Measurements from ENCODE around the gene SYNGR3. TPM values are rescaled to one million over a fixed set of nuclear protein-coding genes. Genes with fewer than 3 reads are reported as not detected.

Gene SYNGR3
- total and polyA plus RNA-seq, 2 of the 13 experiments (the other 11 are each of a cell fraction or from before 2014, with no cell fraction given) = 0.97 to 5.7 TPM

DNA sequence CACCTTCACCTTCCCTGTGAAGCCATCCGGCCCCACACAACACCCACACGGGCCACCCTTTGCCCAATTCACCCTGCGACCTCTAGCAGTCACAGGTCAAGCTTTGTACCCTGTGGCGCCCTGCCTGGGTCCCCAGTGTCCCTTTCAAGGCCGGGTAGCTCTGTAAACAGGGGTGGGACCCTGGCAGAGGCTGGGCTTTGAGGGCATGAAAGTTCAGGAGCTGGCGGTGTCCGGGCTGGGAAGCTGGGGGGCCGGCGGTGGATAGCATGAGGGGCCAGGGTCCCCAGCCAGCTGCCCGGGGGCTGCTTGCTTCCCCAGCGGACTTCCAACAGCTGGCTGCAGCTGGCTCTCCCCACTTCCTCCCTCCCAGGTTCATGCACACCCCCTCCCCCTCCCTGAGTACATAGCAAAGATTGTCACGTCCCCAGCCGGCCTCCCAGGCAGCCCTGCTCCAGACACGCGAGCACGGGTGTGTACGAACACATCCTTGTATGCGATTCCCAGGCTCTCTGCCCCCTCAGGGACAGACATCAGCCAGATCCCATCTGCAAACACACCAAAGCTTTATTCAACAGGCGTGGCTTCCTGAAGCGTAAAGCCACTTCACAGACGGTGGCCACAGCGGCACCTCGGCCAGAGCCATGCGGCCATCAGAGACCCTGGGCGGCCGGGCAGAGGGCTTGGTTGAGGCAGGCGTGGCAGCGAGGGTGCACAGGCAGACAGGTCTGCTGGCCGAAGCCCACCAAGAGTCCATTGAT is 49.7 kb downstream of the SYNGR3 start (continued):
- TF ChIP-seq, protein P1, sequence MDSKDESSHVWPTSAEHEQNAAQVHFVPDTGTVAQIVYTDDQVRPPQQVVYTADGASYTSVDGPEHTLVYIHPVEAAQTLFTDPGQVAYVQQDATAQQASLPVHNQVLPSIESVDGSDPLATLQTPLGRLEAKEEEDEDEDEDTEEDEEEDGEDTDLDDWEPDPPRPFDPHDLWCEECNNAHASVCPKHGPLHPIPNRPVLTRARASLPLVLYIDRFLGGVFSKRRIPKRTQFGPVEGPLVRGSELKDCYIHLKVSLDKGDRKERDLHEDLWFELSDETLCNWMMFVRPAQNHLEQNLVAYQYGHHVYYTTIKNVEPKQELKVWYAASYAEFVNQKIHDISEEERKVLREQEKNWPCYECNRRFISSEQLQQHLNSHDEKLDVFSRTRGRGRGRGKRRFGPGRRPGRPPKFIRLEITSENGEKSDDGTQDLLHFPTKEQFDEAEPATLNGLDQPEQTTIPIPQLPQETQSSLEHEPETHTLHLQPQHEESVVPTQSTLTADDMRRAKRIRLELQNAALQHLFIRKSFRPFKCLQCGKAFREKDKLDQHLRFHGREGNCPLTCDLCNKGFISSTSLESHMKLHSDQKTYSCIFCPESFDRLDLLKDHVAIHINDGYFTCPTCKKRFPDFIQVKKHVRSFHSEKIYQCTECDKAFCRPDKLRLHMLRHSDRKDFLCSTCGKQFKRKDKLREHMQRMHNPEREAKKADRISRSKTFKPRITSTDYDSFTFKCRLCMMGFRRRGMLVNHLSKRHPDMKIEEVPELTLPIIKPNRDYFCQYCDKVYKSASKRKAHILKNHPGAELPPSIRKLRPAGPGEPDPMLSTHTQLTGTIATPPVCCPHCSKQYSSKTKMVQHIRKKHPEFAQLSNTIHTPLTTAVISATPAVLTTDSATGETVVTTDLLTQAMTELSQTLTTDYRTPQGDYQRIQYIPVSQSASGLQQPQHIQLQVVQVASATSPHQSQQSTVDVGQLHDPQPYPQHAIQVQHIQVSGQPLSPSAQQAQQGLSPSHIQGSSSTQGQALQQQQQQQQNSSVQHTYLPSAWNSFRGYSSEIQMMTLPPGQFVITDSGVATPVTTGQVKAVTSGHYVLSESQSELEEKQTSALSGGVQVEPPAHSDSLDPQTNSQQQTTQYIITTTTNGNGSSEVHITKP (CRISPR knock-in tag; IDR thresholded peaks at IDR 0.05; ENCODE audit: low read depth) = no peak
- TF ChIP-seq, protein P2, sequence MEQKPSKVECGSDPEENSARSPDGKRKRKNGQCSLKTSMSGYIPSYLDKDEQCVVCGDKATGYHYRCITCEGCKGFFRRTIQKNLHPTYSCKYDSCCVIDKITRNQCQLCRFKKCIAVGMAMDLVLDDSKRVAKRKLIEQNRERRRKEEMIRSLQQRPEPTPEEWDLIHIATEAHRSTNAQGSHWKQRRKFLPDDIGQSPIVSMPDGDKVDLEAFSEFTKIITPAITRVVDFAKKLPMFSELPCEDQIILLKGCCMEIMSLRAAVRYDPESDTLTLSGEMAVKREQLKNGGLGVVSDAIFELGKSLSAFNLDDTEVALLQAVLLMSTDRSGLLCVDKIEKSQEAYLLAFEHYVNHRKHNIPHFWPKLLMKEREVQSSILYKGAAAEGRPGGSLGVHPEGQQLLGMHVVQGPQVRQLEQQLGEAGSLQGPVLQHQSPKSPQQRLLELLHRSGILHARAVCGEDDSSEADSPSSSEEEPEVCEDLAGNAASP (CRISPR knock-in tag; IDR thresholded peaks at IDR 0.05; ENCODE audit: borderline replicate concordance) = peak; percentile 65; the same call in 1 of the 2 replicates
- TF ChIP-seq ZNF879 (CRISPR knock-in tag; IDR thresholded peaks at IDR 0.05) (no peak), ZNF878 (CRISPR knock-in tag; IDR thresholded peaks at IDR 0.05) (peak; percentile 48; the same call in 1 of the 2 replicates), ZKSCAN5 (CRISPR knock-in tag; IDR thresholded peaks at IDR 0.05) (no peak), ZNF276 (CRISPR knock-in tag; IDR thresholded peaks at IDR 0.05; ENCODE audit: low read depth) (no peak), GZF1 (CRISPR knock-in tag; IDR thresholded peaks at IDR 0.05) (no peak), SMYD3 (CRISPR knock-in tag; IDR thresholded peaks at IDR 0.05) (no peak), ZMYM3 (CRISPR knock-in tag; IDR thresholded peaks at IDR 0.05) (0 out of 2 replicates have a peak, but pooled peaks have one; percentile 16), IKZF1 (IDR thresholded peaks at IDR 0.05) (no peak), FOXO1 (CRISPR knock-in tag; IDR thresholded peaks at IDR 0.05) (peak; percentile 67; the same call in 1 of the 2 replicates), ZNF770 (CRISPR knock-in tag; IDR thresholded peaks at IDR 0.05) (no peak; the same call in 1 of the 2 replicates), NFE2 (CRISPR knock-in tag; IDR thresholded peaks at IDR 0.05) (no peak), IKZF4 (CRISPR knock-in tag; IDR thresholded peaks at IDR 0.05; ENCODE audit: borderline replicate concordance, low read depth, not compliant biosample characterization) (no peak), ATF1 (CRISPR knock-in tag; IDR thresholded peaks at IDR 0.05) (no peak), BHLHE40 (IDR thresholded peaks at IDR 0.05; ENCODE audit: low read length) (peak; percentile 64; the same call in 1 of the 2 replicates)
- TF ChIP-seq, protein P3, sequence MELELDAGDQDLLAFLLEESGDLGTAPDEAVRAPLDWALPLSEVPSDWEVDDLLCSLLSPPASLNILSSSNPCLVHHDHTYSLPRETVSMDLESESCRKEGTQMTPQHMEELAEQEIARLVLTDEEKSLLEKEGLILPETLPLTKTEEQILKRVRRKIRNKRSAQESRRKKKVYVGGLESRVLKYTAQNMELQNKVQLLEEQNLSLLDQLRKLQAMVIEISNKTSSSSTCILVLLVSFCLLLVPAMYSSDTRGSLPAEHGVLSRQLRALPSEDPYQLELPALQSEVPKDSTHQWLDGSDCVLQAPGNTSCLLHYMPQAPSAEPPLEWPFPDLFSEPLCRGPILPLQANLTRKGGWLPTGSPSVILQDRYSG (CRISPR knock-in tag; IDR thresholded peaks at IDR 0.05) = 0 out of 2 replicates have a peak, but pooled peaks have one; percentile 41
- TF ChIP-seq, protein P4, sequence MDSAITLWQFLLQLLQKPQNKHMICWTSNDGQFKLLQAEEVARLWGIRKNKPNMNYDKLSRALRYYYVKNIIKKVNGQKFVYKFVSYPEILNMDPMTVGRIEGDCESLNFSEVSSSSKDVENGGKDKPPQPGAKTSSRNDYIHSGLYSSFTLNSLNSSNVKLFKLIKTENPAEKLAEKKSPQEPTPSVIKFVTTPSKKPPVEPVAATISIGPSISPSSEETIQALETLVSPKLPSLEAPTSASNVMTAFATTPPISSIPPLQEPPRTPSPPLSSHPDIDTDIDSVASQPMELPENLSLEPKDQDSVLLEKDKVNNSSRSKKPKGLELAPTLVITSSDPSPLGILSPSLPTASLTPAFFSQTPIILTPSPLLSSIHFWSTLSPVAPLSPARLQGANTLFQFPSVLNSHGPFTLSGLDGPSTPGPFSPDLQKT (CRISPR knock-in tag; IDR thresholded peaks at IDR 0.05; ENCODE audit: borderline replicate concordance) = no peak

Data from HepG2 (cell line).